Spleen (tissue), 7 donors: ENCODE data around the gene CAMTA1.

ENCODE experiments used
- POLR2A ChIP-seq, 3 donors: fragments of 450-650 bp; IDR thresholded peaks; one replicate each; pipeline ENCODE4 v1.5.1; 2017; ENCODE audit warnings: antibody characterized with exemption in 3 of 3, mild to moderate bottlenecking in 1 of 3
- TF ChIP-seq, protein P1 (sequence below), 11 experiments: fragments of 200-600 bp in 7 of 11; fragments of 450-650 bp in 4 of 11; sonication (generic) in 4 of 11; IDR thresholded peaks in 8 of 11; conservative IDR thresholded peaks in 3 of 11; 1 replicate in 7 of 11; 2 replicates in 4 of 11; pipeline versions ENCODE4 v1.4.0 to v1.8.0; 2016 to 2021; ENCODE audit warnings: antibody characterized with exemption in 11 of 11, inconsistent platforms in 4 of 11, mild to moderate bottlenecking in 1 of 11
- donor health status: DM: no; HTN: no; CAD: no; lungs with moderate emphysema.
- donor health status: DM: no; HTN: no; CAD: no.
- donor health status: DM: no; HTN: no; CAD: no.

DNA sequence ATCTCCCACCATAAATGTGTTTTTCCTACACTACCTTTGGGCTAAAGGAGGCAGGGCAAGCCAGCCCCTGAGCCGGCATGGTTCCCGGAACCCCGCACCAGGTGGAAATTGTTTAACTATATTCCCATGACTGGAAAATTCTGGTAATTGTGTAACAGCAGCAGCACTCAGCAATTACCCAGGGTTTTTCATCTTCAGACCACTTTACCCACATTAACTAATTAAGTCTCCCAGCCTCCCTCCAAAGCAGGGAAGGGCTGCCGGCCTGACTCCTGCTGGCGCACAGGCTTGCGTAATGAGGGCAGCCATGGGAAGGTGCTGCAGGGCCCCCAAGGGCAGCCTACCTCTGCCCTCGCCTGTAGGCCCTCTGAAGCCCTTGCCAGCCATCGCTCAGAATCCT, 845.1 kb downstream of the CAMTA1 start:
- TF ChIP-seq POLR2A (IDR thresholded peaks at IDR 0.05), result no peak
- TF ChIP-seq, protein P1, sequence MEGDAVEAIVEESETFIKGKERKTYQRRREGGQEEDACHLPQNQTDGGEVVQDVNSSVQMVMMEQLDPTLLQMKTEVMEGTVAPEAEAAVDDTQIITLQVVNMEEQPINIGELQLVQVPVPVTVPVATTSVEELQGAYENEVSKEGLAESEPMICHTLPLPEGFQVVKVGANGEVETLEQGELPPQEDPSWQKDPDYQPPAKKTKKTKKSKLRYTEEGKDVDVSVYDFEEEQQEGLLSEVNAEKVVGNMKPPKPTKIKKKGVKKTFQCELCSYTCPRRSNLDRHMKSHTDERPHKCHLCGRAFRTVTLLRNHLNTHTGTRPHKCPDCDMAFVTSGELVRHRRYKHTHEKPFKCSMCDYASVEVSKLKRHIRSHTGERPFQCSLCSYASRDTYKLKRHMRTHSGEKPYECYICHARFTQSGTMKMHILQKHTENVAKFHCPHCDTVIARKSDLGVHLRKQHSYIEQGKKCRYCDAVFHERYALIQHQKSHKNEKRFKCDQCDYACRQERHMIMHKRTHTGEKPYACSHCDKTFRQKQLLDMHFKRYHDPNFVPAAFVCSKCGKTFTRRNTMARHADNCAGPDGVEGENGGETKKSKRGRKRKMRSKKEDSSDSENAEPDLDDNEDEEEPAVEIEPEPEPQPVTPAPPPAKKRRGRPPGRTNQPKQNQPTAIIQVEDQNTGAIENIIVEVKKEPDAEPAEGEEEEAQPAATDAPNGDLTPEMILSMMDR (IDR thresholded peaks at IDR 0.05 in 8 of 11, conservative IDR thresholded peaks at IDR 0.05 in 3 of 11), result no peak
